GM12892 (cell line): ENCODE measurements around the gene ISCA2.

ENCODE experiments used
- DNase-seq: peaks from one replicate; pipeline ENCODE4 v3.0.0; 2011; ENCODE audit not compliant: insufficient read length
- FAIRE-seq: peaks from 2 replicates; lab custom pipeline; 2011; peaks lifted over from hg19 to GRCh38; lab: Jason Lieb, UNC
- POLR2A ChIP-seq: IDR thresholded peaks from 2 replicates; pipeline ENCODE4 v1.6.1; 2011; ENCODE audit warnings: low read depth, low read length, control low read depth
- POLR2AphosphoS5 ChIP-seq: IDR thresholded peaks from 2 replicates; pipeline ENCODE4 v1.6.1; 2011; ENCODE audit warnings: low read depth, low read length, control low read depth
- TAF1 ChIP-seq: IDR thresholded peaks from 2 replicates; pipeline ENCODE4 v1.6.1; 2011; ENCODE audit warnings: low read depth, mild to moderate bottlenecking, control low read depth, low read length, borderline replicate concordance

The ISCA2 gene

GRCh38 chr14:74488786-74489397 lies 4.7 kb upstream of the ISCA2 start:
- TF ChIP-seq POLR2A (no peak), POLR2AphosphoS5 (no peak), TAF1 (no peak)
- DNase-seq (no peak), FAIRE-seq (no peak)

GRCh38 chr14:74490486-74490885 lies 3.1 kb upstream of the ISCA2 start:
- DNase-seq (no peak), FAIRE-seq (no peak)
- TF ChIP-seq POLR2A = no peak
- TF ChIP-seq TAF1 = no peak
- TF ChIP-seq POLR2AphosphoS5 = no peak

- DNase-seq (no peak), FAIRE-seq (peak; percentile 66)
- TF ChIP-seq POLR2A (no peak), TAF1 (no peak), POLR2AphosphoS5 (no peak)
These were observed 1.4 kb upstream of the ISCA2 start for GRCh38 chr14:74491956-74492775.

GRCh38 chr14:74492776-74493342 lies 706 bp upstream of the ISCA2 start, which contains the start of gene NPC2:
Gene NPC2, minus strand, starts transcription at chr14:74493305. Its CDS starts 31 bp downstream, at chr14:74493274.
- TF ChIP-seq POLR2A (no peak), TAF1 (no peak), POLR2AphosphoS5 (no peak)
- DNase-seq (no peak), FAIRE-seq (no peak)

- TF ChIP-seq TAF1 = no peak
- TF ChIP-seq POLR2AphosphoS5 = no peak
- TF ChIP-seq POLR2A = no peak
- DNase-seq (no peak), FAIRE-seq (no peak)
These were observed 1.8 kb downstream of the ISCA2 start for GRCh38 chr14:74495356-74495755.

- FAIRE-seq = no peak
- no peak for TF ChIP-seq TAF1
- no peak for TF ChIP-seq POLR2A
- no peak for TF ChIP-seq POLR2AphosphoS5
- DNase-seq = no peak
These were observed 7.0 kb downstream of the ISCA2 start for GRCh38 chr14:74500417-74501134.

GRCh38 chr14:74501135-74501614 lies 7.6 kb downstream of the ISCA2 start:
- DNase-seq (no peak), FAIRE-seq (no peak)
- TF ChIP-seq TAF1 = no peak
- TF ChIP-seq POLR2A = no peak
- TF ChIP-seq POLR2AphosphoS5 = no peak

- FAIRE-seq = no peak
- no peak for TF ChIP-seq POLR2A
- TF ChIP-seq POLR2AphosphoS5 = no peak
- TF ChIP-seq TAF1 = no peak
- no peak for DNase-seq
These were observed 8.1 kb downstream of the ISCA2 start for GRCh38 chr14:74501691-74502090.

- no peak for DNase-seq
- TF ChIP-seq POLR2AphosphoS5 = no peak
- FAIRE-seq = no peak
These were observed 8.9 kb downstream of the ISCA2 start for GRCh38 chr14:74502236-74503019.

GRCh38 chr14:74503291-74503937 lies 9.8 kb downstream of the ISCA2 start:
- no peak for DNase-seq
- TF ChIP-seq TAF1 (no peak), POLR2A (no peak), POLR2AphosphoS5 (no peak)
- no peak for FAIRE-seq
